GM18499 (cell line): Measurements from ENCODE around the gene FOCAD.

Experiments used
- ATAC-seq: cut with Tn5 transposase; IDR thresholded peaks from one replicate; pipeline ENCODE4 v1.9.1; 2021; ENCODE audit warnings: moderate number of reproducible peaks; ENCODE audit not compliant: insufficient read depth, unreplicated experiment

Gene FOCAD

DNA sequence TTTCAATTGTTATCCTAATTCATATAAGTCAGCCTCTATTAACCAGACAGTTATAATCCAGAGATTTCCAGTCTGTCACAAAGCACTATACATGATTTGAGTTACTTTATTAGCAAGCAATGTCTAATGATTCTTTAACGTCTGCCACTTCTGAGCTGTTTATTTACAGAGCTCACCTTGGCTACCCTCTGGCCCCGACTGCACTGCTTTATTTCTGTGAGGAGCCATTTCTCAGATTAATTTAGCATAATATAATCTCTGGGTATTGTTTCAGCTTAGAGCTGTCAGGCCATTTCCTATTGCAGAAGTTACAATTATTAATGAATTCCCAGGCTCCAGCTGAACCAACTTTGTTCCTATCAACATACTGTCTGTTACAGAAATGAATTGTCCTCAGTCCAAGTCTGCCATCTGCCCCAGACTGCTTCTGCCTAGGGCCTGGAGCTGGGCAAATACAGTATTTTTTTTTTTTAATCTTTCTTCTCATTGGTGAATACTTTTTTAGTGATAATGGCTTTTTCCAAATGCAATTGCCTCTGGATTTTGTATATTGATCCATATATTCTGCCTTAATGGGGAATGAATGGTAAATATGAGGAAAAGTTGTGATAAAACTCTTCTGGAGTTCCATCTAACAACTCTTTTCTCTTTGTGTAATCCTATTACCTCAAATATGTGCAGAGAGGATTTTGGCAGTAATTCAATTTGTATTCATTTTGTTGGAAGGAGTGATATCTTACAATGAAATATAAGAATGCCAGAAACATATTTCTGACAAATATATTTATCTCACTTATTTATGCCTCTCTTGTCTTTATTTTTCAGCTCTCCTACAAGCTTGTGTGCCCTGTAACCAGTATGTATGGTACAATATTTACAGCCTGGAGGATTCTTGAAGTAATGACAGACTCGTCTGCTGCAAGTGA lies 104.7 kb downstream of the FOCAD start:
- no peak for ATAC-seq

GRCh38 chr9:20790721-20791120 lies 106.7 kb downstream of the FOCAD start:
- no peak for ATAC-seq

GRCh38 chr9:20791682-20792081 lies 107.6 kb downstream of the FOCAD start:
- ATAC-seq, result no peak

GRCh38 chr9:20804489-20805250 lies 120.6 kb downstream of the FOCAD start:
- no peak for ATAC-seq

GRCh38 chr9:20805766-20806165 lies 121.7 kb downstream of the FOCAD start:
- ATAC-seq, result no peak

DNA sequence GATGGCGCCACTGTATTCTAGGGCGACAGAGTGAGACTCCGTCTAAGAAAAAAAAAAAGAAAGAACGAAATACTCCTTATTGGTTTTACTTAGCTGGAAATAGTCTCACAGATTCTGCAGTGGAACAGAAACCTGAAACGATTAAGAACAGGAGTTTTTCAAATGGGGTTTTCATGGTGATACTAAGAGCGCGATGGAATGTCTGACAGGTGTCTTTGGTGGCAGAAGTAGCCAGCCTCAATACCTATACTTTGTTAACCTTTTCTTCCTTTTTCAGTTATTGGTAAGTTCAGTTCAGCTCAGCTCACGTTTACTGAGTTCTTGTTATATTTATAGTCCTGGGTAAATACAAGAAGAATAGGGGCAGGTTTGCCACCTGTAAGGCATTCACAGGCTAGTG lies 123.9 kb downstream of the FOCAD start:
- no peak for ATAC-seq

- no peak for ATAC-seq
Observed at GRCh38 chr9:20811872-20812271, 127.8 kb downstream of the FOCAD start.

GRCh38 chr9:20815923-20816703 lies 132.1 kb downstream of the FOCAD start:
- ATAC-seq, result no peak

DNA sequence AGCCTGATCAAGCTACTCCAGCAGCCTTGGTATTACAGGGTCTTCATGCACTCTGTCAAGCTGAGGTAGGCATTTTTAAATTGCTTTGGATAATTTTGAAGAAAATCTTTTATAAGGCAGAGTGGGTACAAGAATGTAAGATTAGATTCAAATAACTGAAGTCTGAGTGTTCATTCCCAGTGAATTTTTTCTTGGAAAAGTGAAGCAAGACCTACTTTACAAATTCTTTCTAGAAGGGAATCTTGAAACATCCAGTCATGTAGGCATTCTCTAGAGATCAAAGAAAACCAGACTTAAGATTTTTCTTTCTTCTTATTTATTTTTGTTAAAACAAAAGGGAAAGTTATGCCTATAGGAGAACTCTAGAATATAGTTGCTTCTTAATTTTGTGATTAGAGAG lies 139.0 kb downstream of the FOCAD start:
- no peak for ATAC-seq

- no peak for ATAC-seq
Observed at GRCh38 chr9:20831028-20831427, 147.0 kb downstream of the FOCAD start.

DNA sequence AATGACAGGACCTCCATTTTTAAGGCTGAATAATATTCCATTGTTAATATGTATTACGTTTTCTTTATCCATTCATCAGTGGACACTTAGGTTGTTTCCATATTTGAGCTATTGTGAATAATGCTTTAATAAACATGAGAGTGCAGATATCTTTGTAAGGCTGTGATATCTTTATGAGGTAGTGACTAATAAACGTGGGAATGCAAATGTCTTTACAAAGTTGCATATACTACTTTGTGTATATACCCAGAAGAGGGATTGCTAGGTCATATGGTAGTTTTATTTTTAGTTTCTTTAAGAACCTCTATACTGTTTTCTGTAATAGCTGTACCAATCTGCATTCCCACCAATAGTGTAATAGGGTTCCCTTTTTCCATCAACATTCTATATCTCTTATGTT lies 148.7 kb downstream of the FOCAD start:
- no peak for ATAC-seq

DNA sequence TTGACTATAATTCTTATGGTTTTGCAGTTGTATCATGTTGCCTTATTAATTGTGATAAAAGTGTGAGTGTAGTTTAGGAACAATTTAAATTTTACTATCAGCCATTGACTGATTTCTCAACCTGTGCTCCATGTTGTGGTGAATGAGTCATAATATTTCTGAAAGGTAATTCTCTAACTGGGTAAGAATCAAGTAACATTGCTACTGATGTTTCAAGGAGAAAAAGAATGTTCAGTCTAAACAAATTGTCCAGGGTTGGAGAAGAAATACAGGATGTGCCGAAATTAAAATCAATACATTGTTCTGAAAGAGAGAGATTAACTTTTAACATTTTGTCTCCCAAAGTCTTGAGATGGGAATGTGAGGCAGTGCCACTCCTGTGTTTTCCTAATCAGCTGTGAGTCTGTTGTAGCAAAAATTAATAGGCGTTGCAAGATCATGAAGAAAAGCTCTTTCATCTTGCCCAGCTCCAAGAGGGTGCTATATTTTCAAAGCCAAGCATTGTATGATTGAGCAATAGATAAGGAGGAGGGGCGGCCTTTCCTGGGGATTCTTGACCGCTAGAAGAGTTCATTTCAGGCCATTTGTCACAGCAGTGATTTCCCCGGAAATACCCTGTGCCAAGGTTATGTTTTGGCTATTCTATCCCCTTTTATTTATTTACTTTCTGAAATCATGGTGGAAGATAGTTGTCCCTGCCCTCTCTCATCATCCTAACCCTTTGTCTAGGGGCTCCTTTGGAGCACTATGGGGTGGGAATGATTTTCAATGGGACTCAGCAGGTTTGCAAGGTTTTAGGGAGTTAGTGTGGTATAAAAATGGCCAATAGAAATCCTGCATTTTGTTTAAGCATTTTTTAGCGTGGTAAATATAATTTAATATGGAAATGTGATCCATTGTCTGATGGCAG lies 151.6 kb downstream of the FOCAD start:
- no peak for ATAC-seq

GRCh38 chr9:20837166-20837565 lies 153.1 kb downstream of the FOCAD start:
- ATAC-seq, result no peak

GRCh38 chr9:20838218-20838617 lies 154.2 kb downstream of the FOCAD start:
- ATAC-seq, result no peak

GRCh38 chr9:20844916-20845315 lies 160.9 kb downstream of the FOCAD start:
- no peak for ATAC-seq

DNA sequence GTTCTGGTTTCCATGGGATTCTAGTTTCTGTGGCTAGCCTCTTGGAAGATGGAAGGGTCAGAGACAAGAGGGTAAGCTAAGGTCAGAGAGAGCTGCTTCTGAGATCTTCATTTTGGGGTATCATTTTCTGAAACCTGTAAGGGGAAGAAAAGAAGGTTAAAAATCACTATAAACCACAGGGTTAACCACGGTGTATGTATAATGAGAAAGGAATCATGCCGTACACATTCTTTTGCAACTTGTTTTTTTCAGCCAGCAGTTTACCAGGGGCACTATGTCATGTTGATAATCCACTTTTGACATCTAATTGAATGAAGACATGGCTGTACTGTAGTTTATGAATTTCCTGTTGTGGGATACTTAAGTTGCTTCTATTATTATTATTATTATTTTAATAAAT lies 164.4 kb downstream of the FOCAD start:
- ATAC-seq, result no peak

- no peak for ATAC-seq
Observed at GRCh38 chr9:20853866-20854265, 169.8 kb downstream of the FOCAD start.

DNA sequence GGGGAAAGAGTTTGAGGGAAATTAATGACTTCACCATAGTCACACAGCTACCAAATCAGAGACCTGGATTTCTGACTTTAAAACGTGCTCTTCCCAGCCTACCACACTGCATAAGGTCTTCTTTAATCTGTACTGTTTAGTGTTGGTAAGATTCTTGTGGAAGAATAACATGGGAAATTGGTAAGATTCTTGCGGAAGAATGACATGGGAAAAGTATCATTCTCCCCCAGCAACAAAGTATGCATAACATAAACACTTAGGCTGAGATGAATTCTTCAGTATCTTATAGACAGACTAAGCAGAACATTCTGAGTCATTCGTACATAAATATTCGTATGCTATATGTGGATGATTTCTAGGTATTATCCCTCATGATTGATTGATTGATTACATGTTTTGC lies 170.4 kb downstream of the FOCAD start:
- no peak for ATAC-seq

- no peak for ATAC-seq
Observed at GRCh38 chr9:20863945-20864344, 179.9 kb downstream of the FOCAD start.

GRCh38 chr9:20865347-20865746 lies 181.3 kb downstream of the FOCAD start:
- no peak for ATAC-seq
